ENCODE data around the gene RALY. TPM values are rescaled to one million over a fixed set of nuclear protein-coding genes. Genes with fewer than 3 reads are reported as not detected.

RALY gene
- total RNA-seq, 4 donors from 2014 or later: 23.2 to 101 (median 87.5) TPM

DNA sequence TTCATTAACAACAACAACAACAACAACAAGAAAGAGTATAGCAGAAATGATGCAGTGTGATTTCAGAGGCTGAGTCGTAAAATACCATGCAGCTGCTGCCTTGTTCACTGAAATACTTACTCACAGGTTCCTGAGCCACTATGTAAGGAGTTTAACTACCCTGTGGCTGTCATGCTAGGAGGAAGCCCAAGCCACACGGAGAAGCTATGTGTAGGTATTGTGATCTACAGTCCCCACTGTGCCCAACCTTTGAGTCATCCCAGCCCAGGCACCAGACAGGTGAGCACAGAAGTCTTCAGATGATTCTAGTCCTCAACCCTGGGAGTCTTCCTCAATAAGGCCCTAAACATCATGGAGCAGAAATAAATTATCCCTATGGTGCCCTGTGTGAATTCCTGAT lies 14.6 kb upstream of the RALY start:
- Histone ChIP-seq H3K27ac (no peak overlapping the region), H3K9me3 (no peaks in the 10 kb centered on the region), H3K27me3 (no peaks in the 10 kb centered on the region), H3K36me3 (no peaks in the 10 kb centered on the region), H3K4me3 (no peak overlapping the region), H3K4me1 (no peaks in the 10 kb centered on the region)
- intact Hi-C loops (cut with DNase I; ENCODE audit: low total_unique reads): no loop called here
- TF ChIP-seq POLR2A (IDR thresholded peaks at IDR 0.05): no peak
- TF ChIP-seq, protein P1, sequence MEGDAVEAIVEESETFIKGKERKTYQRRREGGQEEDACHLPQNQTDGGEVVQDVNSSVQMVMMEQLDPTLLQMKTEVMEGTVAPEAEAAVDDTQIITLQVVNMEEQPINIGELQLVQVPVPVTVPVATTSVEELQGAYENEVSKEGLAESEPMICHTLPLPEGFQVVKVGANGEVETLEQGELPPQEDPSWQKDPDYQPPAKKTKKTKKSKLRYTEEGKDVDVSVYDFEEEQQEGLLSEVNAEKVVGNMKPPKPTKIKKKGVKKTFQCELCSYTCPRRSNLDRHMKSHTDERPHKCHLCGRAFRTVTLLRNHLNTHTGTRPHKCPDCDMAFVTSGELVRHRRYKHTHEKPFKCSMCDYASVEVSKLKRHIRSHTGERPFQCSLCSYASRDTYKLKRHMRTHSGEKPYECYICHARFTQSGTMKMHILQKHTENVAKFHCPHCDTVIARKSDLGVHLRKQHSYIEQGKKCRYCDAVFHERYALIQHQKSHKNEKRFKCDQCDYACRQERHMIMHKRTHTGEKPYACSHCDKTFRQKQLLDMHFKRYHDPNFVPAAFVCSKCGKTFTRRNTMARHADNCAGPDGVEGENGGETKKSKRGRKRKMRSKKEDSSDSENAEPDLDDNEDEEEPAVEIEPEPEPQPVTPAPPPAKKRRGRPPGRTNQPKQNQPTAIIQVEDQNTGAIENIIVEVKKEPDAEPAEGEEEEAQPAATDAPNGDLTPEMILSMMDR (IDR thresholded peaks at IDR 0.05): no peak
- no peak for DNase-seq

DNA sequence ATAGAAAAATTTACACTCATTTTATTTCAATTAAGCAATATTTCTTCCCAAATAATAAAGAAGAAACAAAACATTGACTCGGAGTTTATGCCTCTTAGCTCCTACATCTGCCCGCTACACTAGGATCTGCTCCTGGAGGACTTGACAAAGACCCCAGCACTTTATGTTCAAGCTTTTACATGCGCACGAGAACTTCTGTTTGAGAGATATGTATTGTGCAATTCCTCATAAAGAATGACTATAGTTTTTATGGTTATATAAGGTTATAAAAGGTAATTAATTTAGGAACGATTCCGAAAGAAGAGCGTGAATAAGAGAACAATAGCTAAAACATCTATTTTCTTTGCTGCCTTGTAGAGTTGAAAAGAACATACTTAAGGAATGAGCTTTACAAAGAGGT lies 12.4 kb upstream of the RALY start:
- Histone ChIP-seq H3K27me3 (no peaks in the 10 kb centered on the region), H3K9me3 (no peaks in the 10 kb centered on the region), H3K36me3 (no peaks in the 10 kb centered on the region), H3K4me3 (no peak overlapping the region), H3K27ac (no peak overlapping the region), H3K4me1 (no peaks in the 10 kb centered on the region)
- no peak for TF ChIP-seq POLR2A (IDR thresholded peaks at IDR 0.05)
- TF ChIP-seq, protein P1 (IDR thresholded peaks at IDR 0.05): no peak
- intact Hi-C loops (cut with DNase I; ENCODE audit: low total_unique reads): no loop called here
- DNase-seq: no peak

DNA sequence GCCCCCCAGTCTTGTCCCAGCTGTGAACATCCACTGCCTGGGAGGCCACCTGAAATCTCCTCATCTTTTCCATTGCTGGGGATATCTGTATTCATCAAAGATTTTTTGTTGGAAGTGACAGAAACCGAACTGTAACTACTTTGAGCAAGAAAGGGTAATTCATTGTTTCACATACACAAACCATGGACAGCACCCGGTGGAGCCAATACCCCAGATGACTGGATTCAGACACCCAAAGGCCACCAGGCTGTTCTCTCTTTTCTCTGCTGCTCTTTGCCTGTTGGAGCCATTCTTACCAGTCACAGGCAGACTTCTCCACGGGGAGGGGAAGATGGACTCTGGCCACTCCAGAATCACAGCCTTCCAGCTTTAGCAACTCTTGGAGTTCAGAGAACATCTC lies 11.7 kb upstream of the RALY start:
- intact Hi-C loops (cut with DNase I; ENCODE audit: low total_unique reads): no loop called here

DNA sequence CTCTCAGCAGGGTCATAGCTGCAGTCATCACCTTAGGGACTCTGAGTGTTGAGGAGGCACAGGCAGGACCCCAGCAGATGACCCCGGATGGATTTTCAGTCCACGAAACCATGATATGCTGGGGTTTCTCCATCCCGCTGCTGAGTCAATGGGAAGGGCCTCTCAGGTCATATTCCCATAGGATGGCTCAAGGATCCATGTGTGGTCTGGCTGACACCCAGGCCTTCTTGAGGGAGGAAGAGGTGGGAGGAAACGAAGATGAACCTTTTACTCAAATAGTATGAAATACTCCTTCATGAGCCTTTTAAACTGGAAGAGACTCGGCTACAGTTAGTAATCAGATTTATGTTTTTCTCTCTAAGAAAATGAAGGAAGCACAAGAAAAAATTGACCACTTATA lies 10.3 kb upstream of the RALY start:
- no peaks in the 10 kb centered on the region for H3K36me3 ChIP-seq
- H3K4me3 ChIP-seq: no peak overlapping the region
- intact Hi-C loops (cut with DNase I; ENCODE audit: low total_unique reads): no loop called here
- no peak for DNase-seq
- no peak for TF ChIP-seq POLR2A (IDR thresholded peaks at IDR 0.05)
- TF ChIP-seq, protein P1 (IDR thresholded peaks at IDR 0.05): no peak
- H3K4me1 ChIP-seq: no peaks in the 10 kb centered on the region
- H3K9me3 ChIP-seq: no peaks in the 10 kb centered on the region
- H3K27me3 ChIP-seq: no peaks in the 10 kb centered on the region
- no peak overlapping the region for H3K27ac ChIP-seq

More for the DNA sequence above, 11.7 kb upstream of the RALY start:
- DNase-seq: no peak
- H3K9me3 ChIP-seq: no peaks in the 10 kb centered on the region
- H3K36me3 ChIP-seq: no peaks in the 10 kb centered on the region
- no peak overlapping the region for H3K27ac ChIP-seq
- H3K4me1 ChIP-seq: no peaks in the 10 kb centered on the region
- H3K27me3 ChIP-seq: no peaks in the 10 kb centered on the region
- TF ChIP-seq, protein P1 (IDR thresholded peaks at IDR 0.05): no peak
- no peak for TF ChIP-seq POLR2A (IDR thresholded peaks at IDR 0.05)
- H3K4me3 ChIP-seq: no peak overlapping the region

DNA sequence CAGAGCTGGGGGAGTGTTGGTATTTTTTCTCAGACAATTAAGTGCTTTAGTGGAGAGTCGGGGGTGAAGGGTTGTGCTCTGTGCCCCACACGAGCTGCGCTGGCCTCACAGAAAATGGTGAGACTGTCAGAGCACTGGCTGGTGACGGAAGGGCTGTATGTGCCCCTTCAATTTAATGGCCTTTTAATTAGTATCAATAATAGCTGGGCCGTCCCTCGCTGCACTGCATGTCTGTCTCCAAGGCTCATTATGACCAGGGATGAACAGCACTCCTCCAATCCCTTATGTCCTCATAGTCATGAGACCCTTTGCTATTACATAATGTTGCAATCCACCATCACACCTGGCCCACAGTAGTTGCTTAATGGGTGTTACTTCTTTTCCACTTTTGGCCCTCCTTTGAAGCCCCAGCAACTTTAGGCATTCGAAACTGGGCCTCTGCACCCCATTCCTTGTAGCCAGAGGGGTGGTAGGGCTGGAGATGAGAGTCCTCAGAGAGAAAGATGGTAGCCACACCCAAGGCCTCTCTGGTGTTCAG lies 9.5 kb upstream of the RALY start:
- Histone ChIP-seq H3K4me3 (no peak overlapping the region), H3K27ac (no peak overlapping the region), H3K36me3 (no peaks in the 10 kb centered on the region), H3K27me3 (no peaks in the 10 kb centered on the region), H3K9me3 (no peaks in the 10 kb centered on the region), H3K4me1 (no peaks in the 10 kb centered on the region)
- no peak for TF ChIP-seq POLR2A (IDR thresholded peaks at IDR 0.05)
- TF ChIP-seq, protein P1 (IDR thresholded peaks at IDR 0.05): no peak
- intact Hi-C loops (cut with DNase I; ENCODE audit: low total_unique reads): no loop called here
- no peak for DNase-seq

Measured in uterus (tissue), 4 donors.